Ishikawa (cell line): ENCODE measurements around the gene TIAM2.

Experiments used
- CEBPB ChIP-seq: IDR thresholded peaks from 2 replicates; pipeline ENCODE4 v1.6.1; 2012
- CREB1 ChIP-seq: IDR thresholded peaks from 2 replicates; pipeline ENCODE4 v1.6.1; 2012; ENCODE audit warnings: low read depth
- EGR1 ChIP-seq: IDR thresholded peaks from 2 replicates; pipeline ENCODE4 v1.6.1; 2012
- EP300 ChIP-seq: IDR thresholded peaks from 2 replicates; pipeline ENCODE4 v1.6.1; 2012; ENCODE audit warnings: borderline replicate concordance
- FOXM1 ChIP-seq: IDR thresholded peaks from 2 replicates; pipeline ENCODE4 v1.6.1; 2012; ENCODE audit warnings: low read depth, borderline replicate concordance
- NFIC ChIP-seq: IDR thresholded peaks from 2 replicates; pipeline ENCODE4 v1.6.1; 2012
- RAD21 ChIP-seq: IDR thresholded peaks from 2 replicates; pipeline ENCODE4 v1.6.1; 2012; ENCODE audit warnings: low read depth
- TAF1 ChIP-seq: IDR thresholded peaks from 2 replicates; pipeline ENCODE4 v1.6.1; 2012; ENCODE audit warnings: low read depth, mild to moderate bottlenecking
- TCF12 ChIP-seq: IDR thresholded peaks from 2 replicates; pipeline ENCODE4 v1.6.1; 2012; ENCODE audit warnings: low read depth
- TEAD4 ChIP-seq: IDR thresholded peaks from 2 replicates; pipeline ENCODE4 v1.6.1; 2012
- USF1 ChIP-seq: IDR thresholded peaks from 2 replicates; pipeline ENCODE4 v1.6.1; 2012
- YY1 ChIP-seq: IDR thresholded peaks from 2 replicates; pipeline ENCODE4 v1.6.1; 2012; ENCODE audit warnings: low read depth
- ZBTB7A ChIP-seq: IDR thresholded peaks from 2 replicates; pipeline ENCODE4 v1.6.1; 2012; ENCODE audit warnings: low read depth
- TF ChIP-seq, protein P1 (sequence below): IDR thresholded peaks from 2 replicates; pipeline ENCODE4 v1.6.1; 2012; ENCODE audit warnings: low read depth, mild to moderate bottlenecking
- TF ChIP-seq, protein P2 (sequence below): IDR thresholded peaks from 2 replicates; pipeline ENCODE4 v1.6.1; 2012

TIAM2 gene

GRCh38 chr6:155259897-155260296, 264.8 kb downstream of the TIAM2 start:
- TF ChIP-seq TAF1 (no peak), CEBPB (no peak), TEAD4 (no peak)

DNA sequence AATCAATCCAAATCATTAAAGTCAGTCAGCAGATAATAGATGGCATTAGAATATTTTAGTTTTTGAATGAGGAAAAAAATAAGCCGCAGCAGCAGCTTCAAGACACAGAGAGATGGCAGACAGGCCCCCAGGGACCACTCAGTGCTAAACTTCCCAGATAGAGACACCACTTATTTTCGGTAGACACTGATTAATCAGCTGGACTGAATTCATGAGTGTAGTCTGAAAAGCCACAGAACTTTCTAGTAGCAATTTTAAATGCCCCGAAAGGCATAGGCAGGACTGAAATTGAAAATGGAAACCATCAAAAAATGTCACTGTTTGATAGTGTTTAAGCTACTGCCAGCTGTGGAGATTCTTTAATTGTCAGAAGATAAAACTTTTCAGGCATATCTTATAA, 265.6 kb downstream of the TIAM2 start:
- no peak for TF ChIP-seq NFIC

DNA sequence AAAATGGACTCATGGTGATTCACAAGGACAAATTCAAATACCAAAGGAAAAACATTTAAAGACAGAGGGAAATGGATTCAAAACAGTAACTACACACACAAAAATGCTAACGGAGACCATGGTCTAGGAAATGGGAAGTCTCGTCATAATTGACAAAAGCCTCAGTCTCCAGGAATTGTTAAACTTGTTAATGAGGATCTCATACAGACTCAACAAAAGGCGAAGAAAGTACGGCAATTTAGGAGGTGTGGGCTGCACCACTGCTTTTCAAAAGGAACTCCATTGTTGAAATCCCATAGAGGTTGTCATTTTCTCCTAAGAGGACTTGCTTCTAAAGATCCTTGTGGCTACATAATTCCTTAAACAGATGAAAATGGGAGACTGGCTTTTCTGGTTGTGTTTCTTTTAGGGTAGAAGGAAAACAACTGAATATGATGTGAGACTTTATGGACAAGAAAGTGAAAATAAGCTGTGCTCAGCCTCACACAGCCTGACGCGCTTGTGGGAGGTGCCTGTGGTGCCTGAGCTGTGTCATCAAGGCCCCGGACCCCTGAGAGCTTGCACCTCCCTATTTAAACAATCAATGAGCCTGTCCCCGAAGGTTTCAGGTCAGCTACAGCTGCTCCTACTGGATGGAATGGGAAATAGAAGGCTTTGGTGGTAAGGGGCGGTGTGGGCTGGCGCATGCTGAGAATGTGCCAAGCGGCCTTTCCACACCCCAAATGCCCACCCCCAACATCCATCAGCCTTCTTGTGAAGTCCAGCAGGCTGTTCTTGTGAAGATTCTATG, 266.2 kb downstream of the TIAM2 start:
- TF ChIP-seq EP300 (no peak), CEBPB (no peak), USF1 (no peak), FOXM1 (no peak), YY1 (no peak), TEAD4 (no peak), ZBTB7A (no peak), RAD21 (no peak), CREB1 (no peak), TCF12 (no peak), EGR1 (no peak), NFIC (no peak), TAF1 (no peak)
- TF ChIP-seq, protein P1, sequence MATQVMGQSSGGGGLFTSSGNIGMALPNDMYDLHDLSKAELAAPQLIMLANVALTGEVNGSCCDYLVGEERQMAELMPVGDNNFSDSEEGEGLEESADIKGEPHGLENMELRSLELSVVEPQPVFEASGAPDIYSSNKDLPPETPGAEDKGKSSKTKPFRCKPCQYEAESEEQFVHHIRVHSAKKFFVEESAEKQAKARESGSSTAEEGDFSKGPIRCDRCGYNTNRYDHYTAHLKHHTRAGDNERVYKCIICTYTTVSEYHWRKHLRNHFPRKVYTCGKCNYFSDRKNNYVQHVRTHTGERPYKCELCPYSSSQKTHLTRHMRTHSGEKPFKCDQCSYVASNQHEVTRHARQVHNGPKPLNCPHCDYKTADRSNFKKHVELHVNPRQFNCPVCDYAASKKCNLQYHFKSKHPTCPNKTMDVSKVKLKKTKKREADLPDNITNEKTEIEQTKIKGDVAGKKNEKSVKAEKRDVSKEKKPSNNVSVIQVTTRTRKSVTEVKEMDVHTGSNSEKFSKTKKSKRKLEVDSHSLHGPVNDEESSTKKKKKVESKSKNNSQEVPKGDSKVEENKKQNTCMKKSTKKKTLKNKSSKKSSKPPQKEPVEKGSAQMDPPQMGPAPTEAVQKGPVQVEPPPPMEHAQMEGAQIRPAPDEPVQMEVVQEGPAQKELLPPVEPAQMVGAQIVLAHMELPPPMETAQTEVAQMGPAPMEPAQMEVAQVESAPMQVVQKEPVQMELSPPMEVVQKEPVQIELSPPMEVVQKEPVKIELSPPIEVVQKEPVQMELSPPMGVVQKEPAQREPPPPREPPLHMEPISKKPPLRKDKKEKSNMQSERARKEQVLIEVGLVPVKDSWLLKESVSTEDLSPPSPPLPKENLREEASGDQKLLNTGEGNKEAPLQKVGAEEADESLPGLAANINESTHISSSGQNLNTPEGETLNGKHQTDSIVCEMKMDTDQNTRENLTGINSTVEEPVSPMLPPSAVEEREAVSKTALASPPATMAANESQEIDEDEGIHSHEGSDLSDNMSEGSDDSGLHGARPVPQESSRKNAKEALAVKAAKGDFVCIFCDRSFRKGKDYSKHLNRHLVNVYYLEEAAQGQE, result no peak
- TF ChIP-seq, protein P2, sequence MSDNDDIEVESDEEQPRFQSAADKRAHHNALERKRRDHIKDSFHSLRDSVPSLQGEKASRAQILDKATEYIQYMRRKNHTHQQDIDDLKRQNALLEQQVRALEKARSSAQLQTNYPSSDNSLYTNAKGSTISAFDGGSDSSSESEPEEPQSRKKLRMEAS, result no peak

DNA sequence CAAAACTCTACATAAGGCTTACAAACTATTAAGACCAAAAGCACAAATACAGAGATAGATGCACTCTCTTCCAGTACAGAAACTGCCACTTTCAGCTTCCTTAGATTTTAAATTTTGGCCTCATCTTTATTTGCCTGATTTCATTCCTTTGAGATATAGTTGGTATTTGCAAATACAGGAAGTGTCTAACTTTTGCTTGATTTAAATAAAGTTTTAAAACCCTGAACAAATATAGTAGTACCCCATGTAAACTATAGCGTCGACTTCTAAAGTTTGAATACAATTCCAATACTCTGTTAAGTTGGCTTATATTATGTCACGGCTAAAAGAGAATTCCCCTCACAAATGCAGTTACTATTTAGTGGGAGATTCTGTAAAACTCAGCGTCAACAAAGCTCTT, 267.5 kb downstream of the TIAM2 start:
- TF ChIP-seq EP300, result no peak
- no peak for TF ChIP-seq FOXM1
- TF ChIP-seq RAD21, result no peak
- TF ChIP-seq, protein P2, result no peak
- no peak for TF ChIP-seq TCF12
- TF ChIP-seq, protein P1, result no peak
- no peak for TF ChIP-seq USF1
- TF ChIP-seq TAF1, result no peak
- no peak for TF ChIP-seq CREB1
- no peak for TF ChIP-seq CEBPB
- no peak for TF ChIP-seq ZBTB7A
- TF ChIP-seq EGR1, result no peak
- TF ChIP-seq NFIC, result no peak

- TF ChIP-seq, protein P1, result no peak
- TF ChIP-seq TCF12, result no peak
- no peak for TF ChIP-seq CEBPB
- no peak for TF ChIP-seq EP300
- TF ChIP-seq ZBTB7A, result no peak
- TF ChIP-seq CREB1, result no peak
- no peak for TF ChIP-seq TAF1
- TF ChIP-seq USF1, result no peak
- no peak for TF ChIP-seq FOXM1
Measured at GRCh38 chr6:155263373-155264063, 268.4 kb downstream of the TIAM2 start, which contains the start of gene CLDN20. Gene CLDN20, plus strand, starts transcription at chr6:155264013. Its CDS starts 11,707 bp downstream, at chr6:155275720.
